Heart left ventricle (tissue), 13 donors: Measurements from ENCODE around the gene GRXCR2.

ENCODE experiments used
- CTCF ChIP-seq, 12 donors: fragments of 200-600 bp; sonication (generic) in 4 of 12; IDR thresholded peaks; one replicate each; pipeline versions ENCODE4 v1.5.0 to v1.8.0; 2018 to 2022; ENCODE audit warnings: antibody characterized with exemption in 12 of 12, mild to moderate bottlenecking in 5 of 12
- POLR2A ChIP-seq, 2 donors: fragments of 450-650 bp; IDR thresholded peaks; one replicate each; pipeline ENCODE4 v1.6.1; 2017; ENCODE audit warnings: antibody characterized with exemption in 2 of 2, mild to moderate bottlenecking in 2 of 2, moderate library complexity in 2 of 2
- donor health status: ischemic (EF 13 %, LVEDD 7.1; RV severe dilation, severe dysfunction).
- donor health status: DM: no; HTN: yes; CAD: no.
- donor health status: DM: no; HTN: no; CAD: no.
- donor health status: ischemic (EF 25% LVEDD 6.9; RV normal size, moderate dysfunction).
- donor health status: ischemic (EF 25% LVEDD 5.7; RV mildly dilated, moderate dysfunction).
- donor health status: ischemic (EF 35%, LVEDD 5.7; RV mildly dilated, moderate dysfunction).
- donor health status: nonischemic (EF 11% LVEDD 7.7; RV severe dilation, severe dysfunction).
- donor health status: DM: yes; HTN: yes; CAD: no.
- donor health status: PGD.
- donor health status: ischemic (EF 29% LVEDD 5.4; RV normal size, mild dysfunction).
- donor health status: nonischemic (EF 23%, LVEDD 6.1; RV moderate dilation, normal function).

- TF ChIP-seq CTCF (IDR thresholded peaks at IDR 0.05), result no peak
- TF ChIP-seq POLR2A (IDR thresholded peaks at IDR 0.05), result no peak
These were observed 26.7 kb downstream of the GRXCR2 start for GRCh38 chr5:145846081-145846480.
